Sigmoid colon (tissue), 7 donors: Measurements from ENCODE around the gene METTL13. TPM values are rescaled to one million over a fixed set of nuclear protein-coding genes. Genes with fewer than 3 reads are reported as not detected.

Source experiments
- DNase-seq: peaks from one replicate; pipeline ENCODE4 v3.0.0-alpha.2; 2019
- H3K27ac ChIP-seq, 4 donors: fragments of 200-600 bp; sonication (generic); one replicate each; pipeline ENCODE4 v1.5.1; 2016 to 2019; ENCODE audit warnings: mild to moderate bottlenecking in 1 of 4
- H3K27me3 ChIP-seq, 3 donors: fragments of 200-600 bp; sonication (generic); one replicate each; pipeline ENCODE4 v1.5.1; 2019; ENCODE audit warnings: mild to moderate bottlenecking in 1 of 3
- H3K36me3 ChIP-seq, 4 donors: fragments of 200-600 bp; sonication (generic); one replicate each; pipeline ENCODE4 v1.5.1; 2016 to 2019
- H3K4me1 ChIP-seq, 4 donors: fragments of 200-600 bp; sonication (generic); one replicate each; pipeline ENCODE4 v1.5.1; 2017 to 2019
- H3K4me3 ChIP-seq, 4 donors: fragments of 200-600 bp; sonication (generic); one replicate each; pipeline ENCODE4 v1.5.1; 2017 to 2019; ENCODE audit warnings: mild to moderate bottlenecking in 2 of 4, moderate library complexity in 1 of 4
- H3K9me3 ChIP-seq, 4 donors: fragments of 200-600 bp in 3 of 4; sonication (generic) in 3 of 4; one replicate each; pipeline versions ENCODE4 v1.5.1 to v1.6.1; 2013 to 2019
- CTCF ChIP-seq, 4 experiments: fragments of 450-650 bp in 3 of 4; fragments of 200-600 bp in 1 of 4; IDR thresholded peaks; one replicate each; pipeline ENCODE4 v1.5.1; 2016 to 2019; ENCODE audit warnings: antibody characterized with exemption in 4 of 4, mild to moderate bottlenecking in 3 of 4, moderate library complexity in 2 of 4
- EP300 ChIP-seq, 4 donors: sonication (generic); formaldehyde crosslinking; IDR thresholded peaks; one replicate each; pipeline ENCODE4 v1.6.1; 2017; ENCODE audit warnings: antibody characterized with exemption in 4 of 4
- POLR2A ChIP-seq, 2 donors: fragments of 450-650 bp; IDR thresholded peaks; one replicate each; pipeline ENCODE4 v1.6.1; 2016; ENCODE audit warnings: antibody characterized with exemption in 2 of 2, mild to moderate bottlenecking in 2 of 2, moderate library complexity in 2 of 2
- POLR2AphosphoS5 ChIP-seq, 4 donors: sonication (generic); formaldehyde crosslinking; IDR thresholded peaks; one replicate each; pipeline ENCODE4 v1.6.1; 2017; ENCODE audit warnings: antibody characterized with exemption in 4 of 4
- WGBS, 2 donors: extraction: QIAGEN DNeasy Blood & Tissue Kit; methylation state at CpG; one replicate each; pipeline ENCODE4 v1.1.7; 2013; 5-methylcytosine and 5-hydroxymethylcytosine counted together
- intact Hi-C: fragments of 100-400 bp; cut with DNase I; formaldehyde crosslinking; loops from one replicate; pipeline ENCODE4 v1.15.1; 2023
- polyA plus RNA-seq, 3 donors: library from polyadenylated mRNA; stranded (reverse); fragments of 200-250 nt; gene quantifications; one replicate each; pipeline ENCODE4 v1.2.3, GENCODE V29; 2013
- total RNA-seq, 4 donors: library from RNA; depleted of rRNA; stranded (reverse); fragments of >200 nt; gene quantifications; one replicate each; pipeline ENCODE4 v1.1.0, GENCODE V29; 2016
- donor health status: healthy with polysubstance abuse.
- donor health status: Bipolar disorder and iron deficiency.
- donor health status: healthy.

Gene METTL13
- total RNA-seq: 10 to 100 TPM in 3 of 4 donors, 1 to 10 TPM in 1; 8.4 to 21.8 (median 17.0) TPM
- 10 to 100 TPM; 12.0 to 29.3 (median 12.6) TPM for polyA plus RNA-seq

GRCh38 chr1:171781176-171781875, at the start of gene METTL13:
Gene METTL13 (plus strand): TSS chr1:171781660. CDS start chr1:171781968, 308 bp downstream.
- Histone ChIP-seq H3K9me3 (no peaks in the 10 kb centered on the region), H3K27me3 (no peaks in the 10 kb centered on the region), H3K27ac (peak within 1 kb of the TSS; percentile 84 to 90 (median 89)), H3K36me3 (peaks cover 6 to 28% (median 6%) of the 10 kb centered on the region in 4 donors), H3K4me1 (peaks cover 0 to 43% (median 33%) of the 10 kb centered on the region in 4 donors), H3K4me3 (peak within 1 kb of the TSS; percentile 56 to 84 (median 74))
- peak; percentile 99 for DNase-seq
- WGBS, 2 donors: 0 to 1% methylated on average over 57 of the region's 57 CpGs
- TF ChIP-seq POLR2AphosphoS5 (IDR thresholded peaks at IDR 0.05) (peak; percentile 95 to 99 (median 96)), POLR2A (IDR thresholded peaks at IDR 0.05) (peak; percentile 94 to 95), CTCF (IDR thresholded peaks at IDR 0.05) (no peak)
- intact Hi-C loops: loop anchor here (1.0 to 5.0 kb wide), 5 partner anchors 39 to 661 kb away; partner anchors contain the start of genes DNM3, PIGC, PRRC2C and VAMP4

- 95 to 97% methylated on average over 2 of the region's 2 CpGs for WGBS, 2 donors
- DNase-seq: no peak
- Histone ChIP-seq H3K27ac (no peak overlapping the region), H3K27me3 (no peaks in the 10 kb centered on the region), H3K4me3 (no peak overlapping the region), H3K36me3 (peaks cover 0 to 42% (median 13%) of the 10 kb centered on the region in 4 donors), H3K9me3 (no peaks in the 10 kb centered on the region), H3K4me1 (peaks cover 0 to 26% (median 9%) of the 10 kb centered on the region in 4 donors)
- intact Hi-C loops: no loop called here
- TF ChIP-seq POLR2A (IDR thresholded peaks at IDR 0.05): no peak
- TF ChIP-seq EP300 (IDR thresholded peaks at IDR 0.05): no peak
- no peak for TF ChIP-seq CTCF (IDR thresholded peaks at IDR 0.05)
- no peak for TF ChIP-seq POLR2AphosphoS5 (IDR thresholded peaks at IDR 0.05)
Observed at GRCh38 chr1:171736196-171736595, 45.3 kb upstream of the METTL13 start.

- intact Hi-C loops: no loop called here
- Histone ChIP-seq H3K36me3 (peaks cover 0 to 36% (median 13%) of the 10 kb centered on the region in 4 donors), H3K9me3 (no peaks in the 10 kb centered on the region), H3K4me1 (peaks cover 0 to 29% (median 18%) of the 10 kb centered on the region in 4 donors), H3K4me3 (no peak overlapping the region), H3K27me3 (no peaks in the 10 kb centered on the region), H3K27ac (no peak overlapping the region)
- TF ChIP-seq EP300 (IDR thresholded peaks at IDR 0.05): no peak
- no peak for TF ChIP-seq POLR2A (IDR thresholded peaks at IDR 0.05)
- no peak for TF ChIP-seq CTCF (IDR thresholded peaks at IDR 0.05)
- TF ChIP-seq POLR2AphosphoS5 (IDR thresholded peaks at IDR 0.05): no peak
- 88 to 89% methylated on average over 2 of the region's 2 CpGs for WGBS, 2 donors
- DNase-seq: no peak
Observed at GRCh38 chr1:171738911-171739310, 42.5 kb upstream of the METTL13 start.

GRCh38 chr1:171739656-171740055, 41.8 kb upstream of the METTL13 start:
- H3K27ac ChIP-seq: no peak overlapping the region
- no peaks in the 10 kb centered on the region for H3K9me3 ChIP-seq
- no peak for DNase-seq
- no peaks in the 10 kb centered on the region for H3K27me3 ChIP-seq
- H3K4me3 ChIP-seq: no peak overlapping the region
- 73 to 88% methylated on average over 2 of the region's 2 CpGs for WGBS, 2 donors
- peaks cover 0 to 29% (median 18%) of the 10 kb centered on the region in 4 donors for H3K4me1 ChIP-seq
- peaks cover 0 to 34% (median 13%) of the 10 kb centered on the region in 4 donors for H3K36me3 ChIP-seq
- intact Hi-C loops: loop anchor here (10.0 kb wide), 1 partner anchor 255 kb away; the partner anchor contains the start of gene PRRC2C
- TF ChIP-seq POLR2A (IDR thresholded peaks at IDR 0.05) (no peak), EP300 (IDR thresholded peaks at IDR 0.05) (no peak), POLR2AphosphoS5 (IDR thresholded peaks at IDR 0.05) (no peak), CTCF (IDR thresholded peaks at IDR 0.05) (no peak)
